LNCAP (cell line): ENCODE measurements around the gene CMYA5.

Experiments
- CTCF ChIP-seq: fragments of 450-650 bp; IDR thresholded peaks from 2 replicates; pipeline ENCODE4 v1.5.1; 2017; ENCODE audit warnings: mild to moderate bottlenecking

The CMYA5 gene

GRCh38 chr5:79728396-79728795 lies 38.8 kb downstream of the CMYA5 start:
- no peak for TF ChIP-seq CTCF

GRCh38 chr5:79729679-79730078 lies 40.0 kb downstream of the CMYA5 start:
- no peak for TF ChIP-seq CTCF

- TF ChIP-seq CTCF: no peak
These were observed 40.9 kb downstream of the CMYA5 start for GRCh38 chr5:79730564-79730963.

- no peak for TF ChIP-seq CTCF
These were observed 42.1 kb downstream of the CMYA5 start for GRCh38 chr5:79731775-79732174.

- TF ChIP-seq CTCF: no peak
These were observed 47.2 kb downstream of the CMYA5 start for GRCh38 chr5:79736528-79737514.

- no peak for TF ChIP-seq CTCF
These were observed 48.7 kb downstream of the CMYA5 start for GRCh38 chr5:79738349-79738748.

GRCh38 chr5:79742549-79743136 lies 53.0 kb downstream of the CMYA5 start:
- no peak for TF ChIP-seq CTCF
